GM12872 (cell line): Measurements from ENCODE around the gene NPW.

Experiments
- CTCF ChIP-seq: IDR thresholded peaks from 3 replicates; pipeline ENCODE4 v1.5.1; 2011; ENCODE audit warnings: low read depth, mild to moderate bottlenecking, low read length, moderate library complexity; ENCODE audit not compliant: insufficient read depth

NPW gene

GRCh38 chr16:2040041-2040786 is 20.6 kb downstream of the NPW start:
- TF ChIP-seq CTCF = no peak

GRCh38 chr16:2040787-2041522 is 21.4 kb downstream of the NPW start:
- no peak for TF ChIP-seq CTCF

- TF ChIP-seq CTCF = no peak
Measured at GRCh38 chr16:2042171-2042985, 22.8 kb downstream of the NPW start.

GRCh38 chr16:2042986-2043666 is 23.5 kb downstream of the NPW start:
- no peak for TF ChIP-seq CTCF

GRCh38 chr16:2043667-2044451 is 24.3 kb downstream of the NPW start:
- TF ChIP-seq CTCF = no peak

- TF ChIP-seq CTCF = no peak
Measured at GRCh38 chr16:2044541-2044940, 25.0 kb downstream of the NPW start.
